Measurements from ENCODE around the gene PRKAG2. TPM values are rescaled to one million over a fixed set of nuclear protein-coding genes. Genes with fewer than 3 reads are reported as not detected.

PRKAG2 gene
- total and polyA plus RNA-seq, 8 donors, result 19.9 to 302 (median 60.9) TPM

DNA sequence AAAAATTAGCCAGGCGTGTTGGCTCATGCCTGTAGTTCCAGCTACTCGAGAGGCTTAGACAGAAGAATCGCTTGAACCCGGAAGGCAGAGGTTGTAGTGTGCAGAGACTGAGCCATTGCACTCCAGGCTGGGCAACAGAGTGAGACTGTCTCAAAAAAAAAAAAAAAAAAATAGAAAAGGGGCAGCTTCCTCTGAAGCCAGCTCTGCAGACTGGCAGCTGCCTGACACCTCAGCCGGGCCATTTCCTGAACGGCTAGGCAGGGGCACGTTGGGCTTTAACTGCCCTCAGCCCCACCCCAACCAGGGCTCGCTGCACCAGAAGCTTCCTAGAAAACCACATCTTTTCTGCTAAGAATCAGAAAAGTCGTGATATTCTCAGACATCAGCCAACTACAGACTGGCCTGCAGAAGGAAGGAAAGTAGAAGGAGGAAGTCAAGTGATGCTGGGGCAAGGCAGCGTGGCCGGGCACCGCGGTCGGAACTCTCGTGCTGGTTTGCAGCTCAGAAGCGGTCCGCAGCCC, 38.0 kb downstream of the PRKAG2 start:
- peaks cover 15 to 41% (median 32%) of the 10 kb centered on the region in 4 donors for H3K4me1 ChIP-seq
- TF ChIP-seq POLR2A (IDR thresholded peaks at IDR 0.05) (no peak), EP300 (IDR thresholded peaks at IDR 0.05) (no peak), POLR2AphosphoS5 (IDR thresholded peaks at IDR 0.05) (no peak), CTCF (IDR thresholded peaks at IDR 0.05) (no peak)
- intact Hi-C loops (cut with DNase I; ENCODE audit: low total_unique reads), result no loop called here
- no peaks in the 10 kb centered on the region for H3K9me3 ChIP-seq
- H3K27ac ChIP-seq, result peak overlapping the region in 3 of 5 donors; percentile 7 to 45 (median 36)
- 62 to 71% (median 67%) methylated on average over 17 of the region's 17 CpGs for WGBS, 5 donors
- peaks cover 0 to 12% (median 2%) of the 10 kb centered on the region in 4 donors for H3K36me3 ChIP-seq
- no peak for DNase-seq
- H3K27me3 ChIP-seq, result no peaks in the 10 kb centered on the region
- H3K4me3 ChIP-seq, result no peak overlapping the region

- Histone ChIP-seq H3K4me3 (no peak overlapping the region), H3K27me3 (no peaks in the 10 kb centered on the region), H3K36me3 (peaks cover 0 to 17% (median 3%) of the 10 kb centered on the region in 4 donors), H3K4me1 (peaks cover 9 to 35% (median 26%) of the 10 kb centered on the region in 4 donors), H3K9me3 (no peaks in the 10 kb centered on the region), H3K27ac (peak overlapping the region in 4 of 5 donors; percentile 7 to 50 (median 36))
- intact Hi-C loops (cut with DNase I; ENCODE audit: low total_unique reads), result no loop called here
- WGBS, 5 donors, result 71 to 100% (median 74%) methylated on average over 1 to 7 of the region's 7 CpGs
- DNase-seq, result no peak
- TF ChIP-seq EP300 (IDR thresholded peaks at IDR 0.05) (no peak), POLR2A (IDR thresholded peaks at IDR 0.05) (no peak), POLR2AphosphoS5 (IDR thresholded peaks at IDR 0.05) (no peak), CTCF (IDR thresholded peaks at IDR 0.05) (no peak)
These were observed 38.8 kb downstream of the PRKAG2 start for GRCh38 chr7:151838072-151838471.

DNA sequence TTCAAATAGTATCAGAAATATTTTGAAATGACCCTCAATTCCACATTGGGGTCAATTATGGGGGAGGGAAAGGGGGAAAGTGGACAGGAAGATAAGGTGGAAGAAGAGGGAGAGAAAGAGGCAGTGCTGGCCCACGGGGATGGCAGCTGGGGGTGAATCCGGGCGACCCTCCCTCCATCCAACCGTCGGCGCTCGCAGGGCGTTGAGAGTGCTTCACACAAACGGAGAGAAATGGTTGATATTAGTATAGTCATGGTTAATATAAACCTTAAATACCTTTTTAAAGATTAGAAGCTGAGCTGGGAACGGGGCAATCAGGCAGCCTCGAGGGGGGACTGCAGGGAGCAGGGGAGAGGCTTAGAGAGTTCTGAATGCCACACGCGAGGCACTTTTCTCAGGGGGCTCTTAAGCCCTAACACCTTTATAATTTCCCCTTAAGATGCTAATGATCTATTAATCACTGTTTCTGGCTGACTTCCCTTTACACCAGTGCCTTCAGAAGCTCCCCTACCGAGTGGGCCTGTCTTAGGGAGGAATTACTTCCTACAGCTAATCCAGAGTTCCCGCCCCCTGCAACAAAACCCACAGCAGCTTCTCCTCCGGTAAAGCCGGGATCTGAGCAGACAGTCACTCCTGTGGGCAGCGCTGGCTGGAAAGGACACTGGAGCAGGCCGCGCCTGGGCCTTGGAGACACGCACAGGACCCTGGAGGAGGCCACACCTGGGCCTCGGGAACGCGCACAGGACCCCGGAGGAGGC, 39.5 kb downstream of the PRKAG2 start:
- TF ChIP-seq EP300 (IDR thresholded peaks at IDR 0.05) (no peak), POLR2AphosphoS5 (IDR thresholded peaks at IDR 0.05) (no peak), POLR2A (IDR thresholded peaks at IDR 0.05) (no peak), CTCF (IDR thresholded peaks at IDR 0.05) (no peak)
- Histone ChIP-seq H3K4me3 (no peak overlapping the region), H3K36me3 (peaks cover 0 to 18% (median 7%) of the 10 kb centered on the region in 4 donors), H3K27ac (peak overlapping the region in 4 of 5 donors; percentile 7 to 50 (median 36)), H3K9me3 (no peaks in the 10 kb centered on the region), H3K4me1 (peaks cover 9 to 35% (median 26%) of the 10 kb centered on the region in 4 donors), H3K27me3 (no peaks in the 10 kb centered on the region)
- WGBS, 5 donors, result 60 to 77% (median 67%) methylated on average over 25 of the region's 25 CpGs
- intact Hi-C loops (cut with DNase I; ENCODE audit: low total_unique reads), result no loop called here
- peak in 1 of 2 donors; percentile 60 for DNase-seq

- DNase-seq, result no peak
- Histone ChIP-seq H3K4me1 (peaks cover 9 to 35% (median 26%) of the 10 kb centered on the region in 4 donors), H3K27ac (no peak overlapping the region), H3K27me3 (no peaks in the 10 kb centered on the region), H3K36me3 (peaks cover 0 to 17% (median 8%) of the 10 kb centered on the region in 4 donors), H3K4me3 (no peak overlapping the region), H3K9me3 (no peaks in the 10 kb centered on the region)
- WGBS, 5 donors, result 75 to 85% (median 83%) methylated on average over 12 of the region's 12 CpGs
- TF ChIP-seq POLR2A (IDR thresholded peaks at IDR 0.05), result no peak
- no peak for TF ChIP-seq CTCF (IDR thresholded peaks at IDR 0.05)
- TF ChIP-seq EP300 (IDR thresholded peaks at IDR 0.05), result no peak
- no peak for TF ChIP-seq POLR2AphosphoS5 (IDR thresholded peaks at IDR 0.05)
- intact Hi-C loops (cut with DNase I; ENCODE audit: low total_unique reads), result no loop called here
These were observed 40.0 kb downstream of the PRKAG2 start for GRCh38 chr7:151836927-151837205.
